ENCODE measurements around the gene CARS2. TPM values are rescaled to one million over a fixed set of nuclear protein-coding genes. Genes with fewer than 3 reads are reported as not detected.
"Not testable (repeated sequence)": the region's sequence is repeated elsewhere in the genome, so short reads cannot be mapped to it uniquely, and the experiment has no call there.

Gene CARS2
- total RNA-seq, 1 experiment from 2014 or later = 91.1 TPM

- in situ Hi-C loops (cut with HindIII; ENCODE audit: low sequenced_read_pairs) = no loop called here
- no peak for DNase-seq (ENCODE audit: low spot score)
Measured at GRCh38 chr13:110662777-110663443, 43.0 kb downstream of the CARS2 start.

GRCh38 chr13:110662091-110662490, 43.8 kb downstream of the CARS2 start:
- no peak for DNase-seq (ENCODE audit: low spot score)
- in situ Hi-C loops (cut with HindIII; ENCODE audit: low sequenced_read_pairs) = no loop called here

- in situ Hi-C loops (cut with HindIII; ENCODE audit: low sequenced_read_pairs) = no loop called here
- DNase-seq (ENCODE audit: low spot score) = no peak
Measured at GRCh38 chr13:110661256-110661655, 44.7 kb downstream of the CARS2 start.

- in situ Hi-C loops (cut with HindIII; ENCODE audit: low sequenced_read_pairs); DNase-seq (ENCODE audit: low spot score): not testable (repeated sequence)
Measured at GRCh38 chr13:110658218-110658911, 47.6 kb downstream of the CARS2 start.

- no peak for DNase-seq (ENCODE audit: low spot score)
- in situ Hi-C loops (cut with HindIII; ENCODE audit: low sequenced_read_pairs) = no loop called here
Measured at GRCh38 chr13:110657196-110657595, 48.7 kb downstream of the CARS2 start.

- DNase-seq (ENCODE audit: low spot score) = no peak
- in situ Hi-C loops (cut with HindIII; ENCODE audit: low sequenced_read_pairs) = no loop called here
Measured at GRCh38 chr13:110653851-110654250, 52.1 kb downstream of the CARS2 start.

- no peak for DNase-seq (ENCODE audit: low spot score)
- in situ Hi-C loops (cut with HindIII; ENCODE audit: low sequenced_read_pairs) = no loop called here
Measured at GRCh38 chr13:110653271-110653670, 52.6 kb downstream of the CARS2 start.

- in situ Hi-C loops (cut with HindIII; ENCODE audit: low sequenced_read_pairs) = no loop called here
- DNase-seq (ENCODE audit: low spot score) = no peak
Measured at GRCh38 chr13:110652764-110653163, 53.2 kb downstream of the CARS2 start.

GRCh38 chr13:110652231-110652730, 53.6 kb downstream of the CARS2 start:
- in situ Hi-C loops (cut with HindIII; ENCODE audit: low sequenced_read_pairs) = no loop called here
- DNase-seq (ENCODE audit: low spot score) = no peak

GRCh38 chr13:110651726-110652230, 54.1 kb downstream of the CARS2 start:
- in situ Hi-C loops (cut with HindIII; ENCODE audit: low sequenced_read_pairs) = no loop called here
- DNase-seq (ENCODE audit: low spot score) = no peak

- DNase-seq (ENCODE audit: low spot score) = no peak
- in situ Hi-C loops (cut with HindIII; ENCODE audit: low sequenced_read_pairs) = no loop called here
Measured at GRCh38 chr13:110651271-110651670, 54.6 kb downstream of the CARS2 start.

GRCh38 chr13:110650436-110650835, 55.5 kb downstream of the CARS2 start:
- no peak for DNase-seq (ENCODE audit: low spot score)
- in situ Hi-C loops (cut with HindIII; ENCODE audit: low sequenced_read_pairs) = no loop called here

GRCh38 chr13:110649551-110649950, 56.4 kb downstream of the CARS2 start:
- no peak for DNase-seq (ENCODE audit: low spot score)
- in situ Hi-C loops (cut with HindIII; ENCODE audit: low sequenced_read_pairs) = no loop called here

- in situ Hi-C loops (cut with HindIII; ENCODE audit: low sequenced_read_pairs) = no loop called here
- DNase-seq (ENCODE audit: low spot score) = no peak
Measured at GRCh38 chr13:110648848-110649421, 57.0 kb downstream of the CARS2 start.

- in situ Hi-C loops (cut with HindIII; ENCODE audit: low sequenced_read_pairs) = no loop called here
- no peak for DNase-seq (ENCODE audit: low spot score)
Measured at GRCh38 chr13:110648146-110648819, 57.6 kb downstream of the CARS2 start.

- in situ Hi-C loops (cut with HindIII; ENCODE audit: low sequenced_read_pairs) = no loop called here
- DNase-seq (ENCODE audit: low spot score) = no peak
Measured at GRCh38 chr13:110647365-110647737, 58.6 kb downstream of the CARS2 start.

- no peak for DNase-seq (ENCODE audit: low spot score)
- in situ Hi-C loops (cut with HindIII; ENCODE audit: low sequenced_read_pairs) = no loop called here
Measured at GRCh38 chr13:110646442-110647364, 59.2 kb downstream of the CARS2 start.

- in situ Hi-C loops (cut with HindIII; ENCODE audit: low sequenced_read_pairs) = no loop called here
- DNase-seq (ENCODE audit: low spot score) = no peak
Measured at GRCh38 chr13:110645750-110646149, 60.2 kb downstream of the CARS2 start.

Data from G401 (cell line).